Endothelial cell of umbilical vein (primary cell): ENCODE data around the gene ACE. TPM values are rescaled to one million over a fixed set of nuclear protein-coding genes. Genes with fewer than 3 reads are reported as not detected.

Experiments used
- BruUV-seq: library from RNA; stranded (reverse); fragments of 400-500 nt; replicated peaks from 2 replicates; lab custom pipeline; 2021; lab: Mats Ljungman, UMichigan
- CTCF ChIA-PET: fragments of 300-600, 350-600 bp; sonication (Branson Sonifier 250); formaldehyde crosslinking; loops from one replicate; lab custom pipeline; 2021; ENCODE audit warnings: antibody characterized with exemption, inconsistent platforms; lab: Charles Lee
- POLR2A ChIA-PET: fragments of 300-600, 350-600 bp; sonication (Branson Sonifier 250); formaldehyde crosslinking; loops from one replicate; lab custom pipeline; 2021; ENCODE audit warnings: antibody characterized with exemption, inconsistent platforms; lab: Charles Lee
- DNase-seq: peaks from one replicate; pipeline ENCODE4 v3.0.0-alpha.2; 2011; ENCODE audit warnings: low read depth, low spot score
- FAIRE-seq: peaks from 2 replicates; lab custom pipeline; 2011; peaks lifted over from hg19 to GRCh38; lab: Jason Lieb, UNC
- H2AFZ ChIP-seq: 2 replicates; pipeline ENCODE4 v1.6.0; 2012; ENCODE audit warnings: low read depth, low read length, control low read depth, inconsistent platforms
- H3K27ac ChIP-seq: 2 replicates; pipeline ENCODE4 v1.5.1; 2011; ENCODE audit warnings: low read depth, mild to moderate bottlenecking, control low read depth, low read length, moderate library complexity; ENCODE audit not compliant: insufficient read depth
- H3K27me3 ChIP-seq, 2 experiments: 2 replicates each; pipeline versions ENCODE4 v1.6.0 to v1.6.1; 2011; ENCODE audit warnings: low read length in 2 of 2, mixed read lengths in 1 of 2; ENCODE audit not compliant: control insufficient read depth in 2 of 2, insufficient read depth in 2 of 2
- H3K36me3 ChIP-seq, 2 experiments: 2 replicates in 1 of 2; 3 replicates in 1 of 2; pipeline ENCODE4 v1.5.1; 2011; ENCODE audit warnings: low read length in 2 of 2, mild to moderate bottlenecking in 1 of 2, moderate library complexity in 1 of 2; ENCODE audit not compliant: control insufficient read depth in 2 of 2, insufficient read depth in 2 of 2; ENCODE audit errors: extremely low read depth in 1 of 2
- H3K4me1 ChIP-seq: 3 replicates; pipeline ENCODE4 v1.5.1; 2011; ENCODE audit warnings: mild to moderate bottlenecking, low read length; ENCODE audit not compliant: control insufficient read depth, insufficient read depth; ENCODE audit errors: extremely low read depth
- H3K4me2 ChIP-seq: 2 replicates; pipeline ENCODE4 v1.6.1; 2011; ENCODE audit warnings: low read length, control low read depth, mixed read lengths; ENCODE audit not compliant: insufficient read depth
- H3K4me3 ChIP-seq, 3 experiments: fragments of 200-600 bp in 1 of 3; sonication (generic), shearing (Covaris generic) in 1 of 3; replicated peaks in 1 of 3; 2 replicates each; pipeline ENCODE4 v1.5.1; 2011 to 2016; ENCODE audit warnings: control low read depth in 3 of 3, low read length in 3 of 3, mild to moderate bottlenecking in 2 of 3, inconsistent platforms in 1 of 3, low read depth in 1 of 3, moderate library complexity in 1 of 3; ENCODE audit not compliant: insufficient read depth in 1 of 3
- H3K79me2 ChIP-seq: 2 replicates; pipeline ENCODE4 v1.6.0; 2012; ENCODE audit warnings: low read length, inconsistent platforms; ENCODE audit not compliant: control insufficient read depth, insufficient read depth
- H3K9ac ChIP-seq: replicated peaks from 2 replicates; pipeline ENCODE3; 2011; ENCODE audit warnings: low read length, control low read depth; ENCODE audit not compliant: insufficient read depth; ENCODE audit errors: extremely low read depth
- H3K9me1 ChIP-seq: replicated peaks from 3 replicates; pipeline ENCODE4 v1.6.0; 2011; ENCODE audit warnings: mild to moderate bottlenecking, low read length; ENCODE audit not compliant: control insufficient read depth, insufficient read depth; ENCODE audit errors: extremely low read depth
- H3K9me3 ChIP-seq: replicated peaks from 2 replicates; pipeline ENCODE4 v1.5.1; 2012; ENCODE audit warnings: low read length, inconsistent platforms; ENCODE audit not compliant: control insufficient read depth, insufficient read depth
- H4K20me1 ChIP-seq: replicated peaks from 2 replicates; pipeline ENCODE3; 2011; ENCODE audit warnings: mild to moderate bottlenecking, low read length; ENCODE audit not compliant: control insufficient read depth, insufficient read depth; ENCODE audit errors: extremely low read depth
- EZH2 ChIP-seq: IDR thresholded peaks from 2 replicates; pipeline ENCODE4 v1.6.1; 2012; ENCODE audit warnings: borderline replicate concordance, low read depth, mild to moderate bottlenecking, moderate library complexity, low read length, inconsistent platforms; ENCODE audit not compliant: severe bottlenecking
- FOS ChIP-seq: IDR thresholded peaks from 2 replicates; pipeline ENCODE4 v1.6.1; 2011; ENCODE audit warnings: mild to moderate bottlenecking, low read length, moderate library complexity, borderline replicate concordance; ENCODE audit not compliant: insufficient read depth
- JUN ChIP-seq: IDR thresholded peaks from 2 replicates; pipeline ENCODE4 v1.6.1; 2011; ENCODE audit warnings: borderline replicate concordance, low read depth; ENCODE audit not compliant: insufficient read length, insufficient read depth
- POLR2A ChIP-seq: IDR thresholded peaks from 2 replicates; pipeline ENCODE4 v1.6.1; 2012; ENCODE audit warnings: low read depth, mild to moderate bottlenecking, control low read depth, low read length
- POLR2AphosphoS5 ChIP-seq: IDR thresholded peaks from 2 replicates; pipeline ENCODE4 v1.6.1; 2012; ENCODE audit warnings: low read depth, mild to moderate bottlenecking, control low read depth, low read length, moderate library complexity; ENCODE audit not compliant: insufficient read depth
- dilution Hi-C: fragments of 300-500 bp; cut with MboI; formaldehyde crosslinking; loops from one replicate; pipeline ENCODE4 v1.15.0; 2019; ENCODE audit warnings: low sequenced_read_pairs; ENCODE audit not compliant: extremely low pct_ligation_motif_present
- intact Hi-C: fragments of 100-400 bp; cut with micrococcal nuclease; formaldehyde crosslinking; loops from one replicate; pipeline ENCODE4 v1.10.0; 2022
- polyA plus RNA-seq, 4 experiments: library from polyadenylated mRNA; depleted of rRNA in 3 of 4; stranded (reverse) in 3 of 4; unstranded in 1 of 4; fragments of >200 nt; gene quantifications; 2 replicates each; pipeline versions ENCODE4 v1.2.1 to v1.2.3, GENCODE V29; 2011 to 2012; ENCODE audit warnings: missing spikeins in 1 of 4
- total RNA-seq: library from RNA; stranded (reverse); gene quantifications from 2 replicates; pipeline ENCODE4 v1.2.3, GENCODE V29; 2021
- TF ChIP-seq, protein P1 (sequence below): IDR thresholded peaks from 2 replicates; pipeline ENCODE4 v1.6.1; 2011; ENCODE audit not compliant: insufficient read depth, insufficient read length
- TF ChIP-seq, protein P2 (sequence below), 2 donors: IDR thresholded peaks; 1 replicate in 1 of 2; 2 replicates in 1 of 2; pipeline ENCODE4 v1.5.1; 2011; ENCODE audit warnings: low read length in 2 of 2, mild to moderate bottlenecking in 2 of 2, moderate library complexity in 2 of 2, control low read depth in 1 of 2, inconsistent platforms in 1 of 2, low read depth in 1 of 2; ENCODE audit not compliant: insufficient read depth in 1 of 2; ENCODE audit errors: extremely low read depth in 1 of 2

Gene ACE
- total and polyA plus RNA-seq, 2 donors (not counting 3 experiments of a cell fraction or from before 2014, with no cell fraction given) = 63.4 to 207 TPM

DNA sequence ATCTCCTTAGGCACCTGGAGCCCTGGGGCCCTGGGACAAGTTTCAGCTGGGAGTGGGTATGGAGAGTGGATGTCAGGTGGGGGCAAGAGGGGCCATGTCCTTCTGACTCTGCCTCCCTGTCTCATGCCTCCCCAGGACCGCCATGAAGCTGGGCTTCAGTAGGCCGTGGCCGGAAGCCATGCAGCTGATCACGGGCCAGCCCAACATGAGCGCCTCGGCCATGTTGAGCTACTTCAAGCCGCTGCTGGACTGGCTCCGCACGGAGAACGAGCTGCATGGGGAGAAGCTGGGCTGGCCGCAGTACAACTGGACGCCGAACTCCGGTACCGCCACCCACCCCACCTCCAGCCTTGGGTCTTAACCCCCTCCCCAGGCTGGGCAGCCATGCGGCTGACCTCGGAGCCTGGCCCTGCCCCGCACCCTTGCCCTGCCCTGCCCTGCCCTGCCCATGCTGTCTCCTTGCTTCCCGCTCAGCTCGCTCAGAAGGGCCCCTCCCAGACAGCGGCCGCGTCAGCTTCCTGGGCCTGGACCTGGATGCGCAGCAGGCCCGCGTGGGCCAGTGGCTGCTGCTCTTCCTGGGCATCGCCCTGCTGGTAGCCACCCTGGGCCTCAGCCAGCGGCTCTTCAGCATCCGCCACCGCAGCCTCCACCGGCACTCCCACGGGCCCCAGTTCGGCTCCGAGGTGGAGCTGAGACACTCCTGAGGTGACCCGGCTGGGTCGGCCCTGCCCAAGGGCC lies 20.0 kb downstream of the ACE start:
- no peak for TF ChIP-seq POLR2A
- TF ChIP-seq JUN = no peak
- no peak for TF ChIP-seq EZH2
- no peak for TF ChIP-seq FOS
- TF ChIP-seq, protein P1, sequence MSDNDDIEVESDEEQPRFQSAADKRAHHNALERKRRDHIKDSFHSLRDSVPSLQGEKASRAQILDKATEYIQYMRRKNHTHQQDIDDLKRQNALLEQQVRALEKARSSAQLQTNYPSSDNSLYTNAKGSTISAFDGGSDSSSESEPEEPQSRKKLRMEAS = no peak
- TF ChIP-seq, protein P2, sequence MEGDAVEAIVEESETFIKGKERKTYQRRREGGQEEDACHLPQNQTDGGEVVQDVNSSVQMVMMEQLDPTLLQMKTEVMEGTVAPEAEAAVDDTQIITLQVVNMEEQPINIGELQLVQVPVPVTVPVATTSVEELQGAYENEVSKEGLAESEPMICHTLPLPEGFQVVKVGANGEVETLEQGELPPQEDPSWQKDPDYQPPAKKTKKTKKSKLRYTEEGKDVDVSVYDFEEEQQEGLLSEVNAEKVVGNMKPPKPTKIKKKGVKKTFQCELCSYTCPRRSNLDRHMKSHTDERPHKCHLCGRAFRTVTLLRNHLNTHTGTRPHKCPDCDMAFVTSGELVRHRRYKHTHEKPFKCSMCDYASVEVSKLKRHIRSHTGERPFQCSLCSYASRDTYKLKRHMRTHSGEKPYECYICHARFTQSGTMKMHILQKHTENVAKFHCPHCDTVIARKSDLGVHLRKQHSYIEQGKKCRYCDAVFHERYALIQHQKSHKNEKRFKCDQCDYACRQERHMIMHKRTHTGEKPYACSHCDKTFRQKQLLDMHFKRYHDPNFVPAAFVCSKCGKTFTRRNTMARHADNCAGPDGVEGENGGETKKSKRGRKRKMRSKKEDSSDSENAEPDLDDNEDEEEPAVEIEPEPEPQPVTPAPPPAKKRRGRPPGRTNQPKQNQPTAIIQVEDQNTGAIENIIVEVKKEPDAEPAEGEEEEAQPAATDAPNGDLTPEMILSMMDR (IDR thresholded peaks at IDR 0.05; ENCODE audit: extremely low read depth in 1 of 2, insufficient read depth in 1 of 2, low read depth in 1 of 2, low read length in 2 of 2) = no peak
- no peak for TF ChIP-seq POLR2AphosphoS5
- Histone ChIP-seq H3K9ac (no peak overlapping the region), H3K79me2 (no peaks in the 10 kb centered on the region), H3K27ac (no peak overlapping the region), H3K27me3 (peaks cover 2 to 3% of the 10 kb centered on the region in 2 experiments), H3K9me1 (no peaks in the 10 kb centered on the region), H3K4me1 (no peaks in the 10 kb centered on the region), H3K9me3 (no peaks in the 10 kb centered on the region), H3K36me3 (peaks cover 0 to 21% of the 10 kb centered on the region in 2 experiments), H2AFZ (no peak overlapping the region), H3K4me2 (no peak overlapping the region), H3K4me3 (no peak overlapping the region), H4K20me1 (no peaks in the 10 kb centered on the region)
- DNase-seq (no peak), FAIRE-seq (no peak)
- no TSS peak for BruUV-seq
- dilution Hi-C loops (no loop called here), intact Hi-C loops (loop anchor here (5.0 kb wide), 2 partner anchors 70 to 115 kb away; no protein-coding TSS in a partner anchor)
- POLR2A ChIA-PET = interaction anchor here (0.7 kb wide), 2 partner anchors 14 to 52 kb away, joined by 3 to 5 read pairs; no protein-coding TSS in a partner anchor
- CTCF ChIA-PET = interaction anchor here (0.9 to 3.0 kb wide), 5 partner anchors 9 to 71 kb away, joined by 5 to 21 read pairs (median 8); no protein-coding TSS in a partner anchor
